Gastrocnemius medialis (tissue), 4 donors: Measurements from ENCODE around the gene EDN1. TPM values are rescaled to one million over a fixed set of nuclear protein-coding genes. Genes with fewer than 3 reads are reported as not detected.

Experiments used
- ATAC-seq, 2 donors: fragments of 150-250 bp; one replicate each; pipeline ENCODE4 v1.9.1; 2016
- DNase-seq, 2 donors: peaks; one replicate each; pipeline ENCODE4 v3.0.0-alpha.2; 2019
- H3K27ac ChIP-seq, 4 donors: fragments of 200-600 bp; sonication (generic); 1 replicate in 1 of 4; 2 replicates in 3 of 4; pipeline ENCODE4 v1.5.1; 2016 to 2018; ENCODE audit warnings: mild to moderate bottlenecking in 2 of 4, moderate library complexity in 1 of 4
- H3K27me3 ChIP-seq, 3 donors: fragments of 200-600 bp; sonication (generic) in 2 of 3; 1 replicate in 1 of 3; 2 replicates in 2 of 3; pipeline versions ENCODE4 v1.5.1 to v1.6.0; 2016 to 2019; ENCODE audit warnings: mild to moderate bottlenecking in 1 of 3, moderate library complexity in 1 of 3
- H3K36me3 ChIP-seq, 2 donors: fragments of 200-600 bp; sonication (generic) in 1 of 2; one replicate each; pipeline ENCODE4 v1.5.1; 2017 to 2018
- H3K4me1 ChIP-seq, 2 donors: fragments of 200-600 bp; sonication (generic) in 1 of 2; one replicate each; pipeline ENCODE4 v1.5.1; 2016 to 2017; ENCODE audit warnings: mild to moderate bottlenecking in 2 of 2
- H3K4me3 ChIP-seq, 4 donors: fragments of 200-600 bp; sonication (generic) in 3 of 4; 1 replicate in 1 of 4; 2 replicates in 3 of 4; pipeline ENCODE4 v1.5.1; 2016 to 2019; ENCODE audit warnings: mild to moderate bottlenecking in 2 of 4
- H3K9me3 ChIP-seq, 3 donors: fragments of 200-600 bp; sonication (generic) in 2 of 3; 1 replicate in 1 of 3; 2 replicates in 2 of 3; pipeline ENCODE4 v1.5.1; 2016 to 2019
- CTCF ChIP-seq, 5 experiments: fragments of 450-650 bp in 3 of 5; fragments of 200-600 bp in 2 of 5; sonication (generic) in 2 of 5; IDR thresholded peaks in 4 of 5; conservative IDR thresholded peaks in 1 of 5; 1 replicate in 4 of 5; 2 replicates in 1 of 5; pipeline ENCODE4 v1.5.1; 2016 to 2019; ENCODE audit warnings: antibody characterized with exemption in 5 of 5, mild to moderate bottlenecking in 3 of 5, moderate library complexity in 3 of 5
- POLR2A ChIP-seq, 2 donors: fragments of 450-650 bp; IDR thresholded peaks; one replicate each; pipeline ENCODE4 v1.6.1; 2017; ENCODE audit warnings: antibody characterized with exemption in 2 of 2, mild to moderate bottlenecking in 2 of 2, moderate library complexity in 2 of 2
- in situ Hi-C, 4 donors: fragments of 200-750 bp; cut with MboI; loops; one replicate each; pipeline versions ENCODE4 v1.15.0 to v1.8.0; 2017; ENCODE audit warnings: low sequenced_read_pairs in 4 of 4
- intact Hi-C: fragments of 100-400 bp; cut with DNase I; formaldehyde crosslinking; loops from one replicate; pipeline ENCODE4 v1.15.1; 2023; ENCODE audit warnings: low total_unique reads
- total RNA-seq, 4 donors: library from RNA; depleted of rRNA; stranded (reverse); fragments of >200 nt; gene quantifications; one replicate each; pipeline versions ENCODE4 v1.1.0 to v1.2.3, GENCODE V29; 2016

EDN1 gene
- total RNA-seq, 4 donors from 2014 or later = 7.4 to 12.0 (median 9.3) TPM

- H3K4me1 ChIP-seq = peaks cover 3 to 7% of the 10 kb centered on the region in 2 donors
- no peak overlapping the region for H3K4me3 ChIP-seq
- no peak for TF ChIP-seq POLR2A (IDR thresholded peaks at IDR 0.05)
- TF ChIP-seq CTCF (IDR thresholded peaks at IDR 0.05 in 4 of 5, conservative IDR thresholded peaks at IDR 0.05 in 1 of 5) = no peak
- in situ Hi-C loops = no loop called here
- ATAC-seq (no peak), DNase-seq (no peak)
- H3K36me3 ChIP-seq = no peaks in the 10 kb centered on the region
- intact Hi-C loops = loop anchor here (10.0 kb wide), 2 partner anchors 332 to 632 kb away; no protein-coding TSS in a partner anchor
- H3K9me3 ChIP-seq = no peaks in the 10 kb centered on the region
- no peak overlapping the region for H3K27ac ChIP-seq
- peaks cover 3 to 4% (median 3%) of the 10 kb centered on the region in 3 donors for H3K27me3 ChIP-seq
Measured at GRCh38 chr6:12286373-12287110, 3.6 kb upstream of the EDN1 start.

- no peak for ATAC-seq
- TF ChIP-seq CTCF (IDR thresholded peaks at IDR 0.05 in 4 of 5, conservative IDR thresholded peaks at IDR 0.05 in 1 of 5) (no peak), POLR2A (IDR thresholded peaks at IDR 0.05) (no peak)
- Histone ChIP-seq H3K4me3 (no peak overlapping the region), H3K9me3 (no peaks in the 10 kb centered on the region), H3K36me3 (no peaks in the 10 kb centered on the region), H3K4me1 (peaks cover 3 to 7% of the 10 kb centered on the region in 2 donors), H3K27ac (no peak overlapping the region), H3K27me3 (peaks cover 7 to 14% (median 12%) of the 10 kb centered on the region in 3 donors)
- no peak for DNase-seq
- intact Hi-C loops = loop anchor here (10.0 kb wide), 2 partner anchors 333 to 633 kb away; no protein-coding TSS in a partner anchor
- in situ Hi-C loops = no loop called here
Measured at GRCh38 chr6:12288211-12288618, 1.9 kb upstream of the EDN1 start.

- ATAC-seq (no peak), DNase-seq (no peak)
- H3K4me3 ChIP-seq = peak overlapping the region in 2 of 4 donors; percentile 55 to 56
- TF ChIP-seq CTCF (IDR thresholded peaks at IDR 0.05 in 4 of 5, conservative IDR thresholded peaks at IDR 0.05 in 1 of 5) (no peak), POLR2A (IDR thresholded peaks at IDR 0.05) (no peak)
- intact Hi-C loops = loop anchor here (10.0 kb wide), 2 partner anchors 334 to 634 kb away; no protein-coding TSS in a partner anchor
- in situ Hi-C loops = no loop called here
- no peaks in the 10 kb centered on the region for H3K36me3 ChIP-seq
- peak overlapping the region in 2 of 4 donors; percentile 55 to 57 for H3K27ac ChIP-seq
- H3K9me3 ChIP-seq = no peaks in the 10 kb centered on the region
- H3K27me3 ChIP-seq = peaks cover 7 to 14% (median 12%) of the 10 kb centered on the region in 3 donors
- peaks cover 3 to 7% of the 10 kb centered on the region in 2 donors for H3K4me1 ChIP-seq
Measured at GRCh38 chr6:12288914-12289313, 1.2 kb upstream of the EDN1 start.

- TF ChIP-seq POLR2A (IDR thresholded peaks at IDR 0.05) (no peak), CTCF (IDR thresholded peaks at IDR 0.05 in 4 of 5, conservative IDR thresholded peaks at IDR 0.05 in 1 of 5) (peak; percentile 15 to 67 (median 38))
- Histone ChIP-seq H3K36me3 (no peaks in the 10 kb centered on the region), H3K27ac (peak overlapping the region in 3 of 4 donors; percentile 55 to 73 (median 57)), H3K9me3 (no peaks in the 10 kb centered on the region), H3K4me1 (peaks cover 3 to 7% of the 10 kb centered on the region in 2 donors), H3K4me3 (peak overlapping the region; percentile 46 to 61 (median 56)), H3K27me3 (peaks cover 7 to 14% (median 12%) of the 10 kb centered on the region in 3 donors)
- no peak for DNase-seq
- intact Hi-C loops = loop anchor here (10.0 kb wide), 2 partner anchors 335 to 635 kb away; no protein-coding TSS in a partner anchor
- in situ Hi-C loops = no loop called here
- ATAC-seq = peak; percentile 31 to 32
Measured at GRCh38 chr6:12289365-12289919, 719 bp upstream of the EDN1 start.
